Esophagus muscularis mucosa (tissue), 4 donors: ENCODE results near the gene ANKDD1A.

Experiments used
- CTCF ChIP-seq, 3 experiments: fragments of 200-600 bp in 2 of 3; fragments of 450-650 bp in 1 of 3; sonication (generic) in 2 of 3; IDR thresholded peaks; one replicate each; pipeline ENCODE4 v1.5.1; 2017 to 2019; ENCODE audit warnings: antibody characterized with exemption in 3 of 3, mild to moderate bottlenecking in 2 of 3, moderate library complexity in 1 of 3
- EP300 ChIP-seq: sonication (generic); formaldehyde crosslinking; IDR thresholded peaks from one replicate; pipeline ENCODE4 v1.6.1; 2017; ENCODE audit warnings: antibody characterized with exemption
- POLR2A ChIP-seq: fragments of 450-650 bp; IDR thresholded peaks from one replicate; pipeline ENCODE4 v1.6.1; 2017; ENCODE audit warnings: antibody characterized with exemption, moderate library complexity, mild to moderate bottlenecking, low read depth
- POLR2AphosphoS5 ChIP-seq, 2 donors: sonication (generic); formaldehyde crosslinking; IDR thresholded peaks; one replicate each; pipeline ENCODE4 v1.6.1; 2017; ENCODE audit warnings: antibody characterized with exemption in 2 of 2

GRCh38 chr15:64926661-64927060, 15.0 kb downstream of the ANKDD1A start:
- TF ChIP-seq POLR2AphosphoS5 (IDR thresholded peaks at IDR 0.05) (no peak), CTCF (IDR thresholded peaks at IDR 0.05) (no peak), EP300 (no peak), POLR2A (no peak)
